SK-N-SH (cell line): Measurements from ENCODE around the gene PXDC1. TPM values are rescaled to one million over a fixed set of nuclear protein-coding genes. Genes with fewer than 3 reads are reported as not detected.

Source experiments
- CTCF ChIA-PET: fragments of 300-600, 350-600 bp; formaldehyde crosslinking; extraction: SDS; loops from one replicate; lab custom pipeline; 2021; lab: Yijun Ruan, JAX
- POLR2A ChIA-PET: fragments of 350-600 bp; sonication (Branson Sonifier 250); formaldehyde crosslinking; extraction: SDS; loops from one replicate; lab custom pipeline; 2020; ENCODE audit warnings: antibody characterized with exemption, inconsistent platforms; lab: Yijun Ruan, JAX
- DNase-seq: peaks from one replicate; pipeline ENCODE4 v3.0.0; 2012
- H2AFZ ChIP-seq: fragments of 200-600 bp; sonication (generic); 2 replicates; pipeline ENCODE4 v1.8.1; 2016; ENCODE audit warnings: antibody characterized with exemption, mild to moderate bottlenecking, low read depth
- H3F3A ChIP-seq: fragments of 200-600 bp; sonication (generic); replicated peaks from 2 replicates; pipeline ENCODE3; 2016; ENCODE audit warnings: antibody characterized with exemption, mild to moderate bottlenecking; ENCODE audit not compliant: insufficient read depth
- H3K27ac ChIP-seq, 2 experiments: fragments of 200-500 bp in 1 of 2; fragments of 200-600 bp in 1 of 2; sonication (Bioruptor generic) in 1 of 2; sonication (generic), shearing (Covaris generic) in 1 of 2; 2 replicates each; pipeline versions ENCODE4 v1.5.1 to v1.6.1; 2014 to 2016; ENCODE audit warnings: low read depth in 2 of 2, inconsistent platforms in 1 of 2, low read length in 1 of 2, mild to moderate bottlenecking in 1 of 2, mixed read lengths in 1 of 2
- H3K27me3 ChIP-seq: fragments of 200-600 bp; sonication (generic), shearing (Covaris generic); 2 replicates; pipeline ENCODE4 v1.6.1; 2016; ENCODE audit warnings: mixed run types; ENCODE audit not compliant: insufficient read depth
- H3K36me3 ChIP-seq, 2 experiments: fragments of 200-500 bp in 1 of 2; fragments of 200-600 bp in 1 of 2; sonication (Bioruptor generic) in 1 of 2; sonication (generic) in 1 of 2; replicated peaks in 1 of 2; 2 replicates each; pipeline versions ENCODE3 to v1.5.1; 2014 to 2016; ENCODE audit warnings: low read length in 1 of 2, mild to moderate bottlenecking in 1 of 2; ENCODE audit not compliant: insufficient read depth in 2 of 2, control insufficient read depth in 1 of 2
- H3K4me1 ChIP-seq, 2 experiments: fragments of 200-500 bp in 1 of 2; fragments of 200-600 bp in 1 of 2; sonication (Bioruptor generic) in 1 of 2; sonication (generic), shearing (Covaris generic) in 1 of 2; 2 replicates each; pipeline versions ENCODE4 v1.5.1 to v1.6.1; 2014 to 2016; ENCODE audit warnings: low read depth in 1 of 2, low read length in 1 of 2, mixed run types in 1 of 2; ENCODE audit not compliant: insufficient read depth in 2 of 2, control insufficient read depth in 1 of 2
- H3K4me2 ChIP-seq: fragments of 200-600 bp; sonication (generic), shearing (Covaris generic); 2 replicates; pipeline ENCODE4 v1.6.1; 2017; ENCODE audit warnings: mixed run types
- H3K4me3 ChIP-seq, 2 experiments: fragments of 200-500 bp in 1 of 2; fragments of 200-600 bp in 1 of 2; sonication (Bioruptor generic) in 1 of 2; sonication (generic), shearing (Covaris generic) in 1 of 2; 2 replicates each; pipeline versions ENCODE4 v1.5.1 to v1.8.1; 2014 to 2016; ENCODE audit warnings: low read depth in 2 of 2, inconsistent platforms in 1 of 2, low read length in 1 of 2, mild to moderate bottlenecking in 1 of 2, mixed read lengths in 1 of 2, moderate library complexity in 1 of 2
- H3K79me2 ChIP-seq: fragments of 200-600 bp; sonication (generic); 2 replicates; pipeline ENCODE4 v1.8.1; 2017; ENCODE audit warnings: mild to moderate bottlenecking; ENCODE audit not compliant: insufficient read depth
- H3K9ac ChIP-seq: fragments of 200-600 bp; sonication (generic); 2 replicates; pipeline ENCODE4 v1.6.1; 2017; ENCODE audit warnings: mixed run types
- H3K9me2 ChIP-seq: fragments of 200-600 bp; sonication (generic); 2 replicates; pipeline ENCODE4 v1.6.1; 2017; ENCODE audit warnings: mixed run types
- H3K9me3 ChIP-seq: fragments of 200-600 bp; sonication (generic); 2 replicates; pipeline ENCODE4 v1.6.1; 2017; ENCODE audit warnings: mixed run types, mild to moderate bottlenecking, moderate library complexity
- H4K20me1 ChIP-seq: fragments of 200-600 bp; sonication (generic); 2 replicates; pipeline ENCODE4 v1.6.1; 2017; ENCODE audit warnings: mild to moderate bottlenecking, mixed run types; ENCODE audit not compliant: insufficient read depth
- CHD2 ChIP-seq: fragments of 150-350 bp; IDR thresholded peaks from 2 replicates; pipeline ENCODE4 v1.6.1; 2018; ENCODE audit warnings: low read length; ENCODE audit not compliant: partially characterized antibody
- EP300 ChIP-seq, 2 experiments: IDR thresholded peaks; 2 replicates each; pipeline versions ENCODE4 v1.4.0 to v1.6.1; 2012; ENCODE audit warnings: borderline replicate concordance in 1 of 2, low read depth in 1 of 2, low read length in 1 of 2
- EZH2phosphoT487 ChIP-seq: fragments of 200-600 bp; sonication (generic); IDR thresholded peaks from 2 replicates; pipeline ENCODE4 v1.6.1; 2017; ENCODE audit warnings: low read depth, mixed run types, mild to moderate bottlenecking, antibody characterized with exemption, moderate library complexity, borderline replicate concordance
- FOXJ3 ChIP-seq: sonication (generic); formaldehyde crosslinking; IDR thresholded peaks from 2 replicates; pipeline ENCODE4 v1.5.1; 2020; ENCODE audit warnings: mild to moderate bottlenecking, missing genetic modification reagents
- GATA2 ChIP-seq: sonication (generic); formaldehyde crosslinking; IDR thresholded peaks from 2 replicates; pipeline ENCODE4 v1.5.0; 2020; ENCODE audit warnings: mild to moderate bottlenecking, missing genetic modification reagents
- JUND ChIP-seq: IDR thresholded peaks from 2 replicates; pipeline ENCODE4 v1.4.0; 2012
- MXI1 ChIP-seq: IDR thresholded peaks from 2 replicates; pipeline ENCODE4 v1.6.1; 2012; ENCODE audit warnings: mild to moderate bottlenecking, low read depth, low read length, improper control_type of control experiment
- NFIC ChIP-seq: IDR thresholded peaks from 2 replicates; pipeline ENCODE4 v1.4.0; 2012; ENCODE audit warnings: borderline replicate concordance
- POLR2AphosphoS5 ChIP-seq: IDR thresholded peaks from 2 replicates; pipeline ENCODE4 v1.6.1; 2012; ENCODE audit warnings: low read depth, low read length
- RAD21 ChIP-seq: IDR thresholded peaks from 2 replicates; pipeline ENCODE4 v1.6.1; 2012; ENCODE audit warnings: mild to moderate bottlenecking, low read length
- RCOR1 ChIP-seq: fragments of 150-350 bp; IDR thresholded peaks from 2 replicates; pipeline ENCODE4 v1.6.1; 2017; ENCODE audit warnings: antibody characterized with exemption, low read length
- TEAD4 ChIP-seq: IDR thresholded peaks from 2 replicates; pipeline ENCODE4 v1.4.0; 2012; ENCODE audit warnings: mild to moderate bottlenecking, borderline replicate concordance; ENCODE audit not compliant: insufficient read depth
- YY1 ChIP-seq: IDR thresholded peaks from 2 replicates; pipeline ENCODE4 v1.4.0; 2012; ENCODE audit warnings: low read depth, mild to moderate bottlenecking
- WGBS: methylation state at CpG from one replicate; pipeline ENCODE4 v1.1.6; 2017; ENCODE audit warnings: low lambda C conversion rate; 5-methylcytosine and 5-hydroxymethylcytosine counted together
- polyA plus RNA-seq, 3 experiments: library from polyadenylated mRNA; depleted of rRNA; stranded (reverse); fragments of >200 nt; gene quantifications; 2 replicates each; pipeline ENCODE4 v1.2.3, GENCODE V29; 2012
- TF ChIP-seq, protein P1 (sequence below): fragments of 150-350 bp; IDR thresholded peaks from 2 replicates; pipeline ENCODE4 v1.6.1; 2017; ENCODE audit warnings: antibody characterized with exemption, low read length, low read depth, borderline replicate concordance
- TF ChIP-seq, protein P2 (sequence below): IDR thresholded peaks from 2 replicates; pipeline ENCODE4 v1.4.0; 2012; ENCODE audit warnings: low read depth, borderline replicate concordance
- TF ChIP-seq, protein P3 (sequence below): fragments of 150-350 bp; IDR thresholded peaks from 2 replicates; pipeline ENCODE4 v1.6.1; 2016; ENCODE audit warnings: mild to moderate bottlenecking, low read depth, low read length
- TF ChIP-seq, protein P4 (sequence below): fragments of 200-600 bp; sonication (generic); IDR thresholded peaks from 2 replicates; pipeline ENCODE4 v1.6.1; 2017; ENCODE audit warnings: antibody characterized with exemption, mild to moderate bottlenecking, moderate library complexity
- TF ChIP-seq, protein P5 (sequence below): IDR thresholded peaks from 2 replicates; pipeline ENCODE4 v1.4.0; 2012; ENCODE audit warnings: low read depth

Gene PXDC1
- polyA plus RNA-seq, 1 of the 3 experiments (the other 2 are of a cell fraction): 14.1 TPM

DNA sequence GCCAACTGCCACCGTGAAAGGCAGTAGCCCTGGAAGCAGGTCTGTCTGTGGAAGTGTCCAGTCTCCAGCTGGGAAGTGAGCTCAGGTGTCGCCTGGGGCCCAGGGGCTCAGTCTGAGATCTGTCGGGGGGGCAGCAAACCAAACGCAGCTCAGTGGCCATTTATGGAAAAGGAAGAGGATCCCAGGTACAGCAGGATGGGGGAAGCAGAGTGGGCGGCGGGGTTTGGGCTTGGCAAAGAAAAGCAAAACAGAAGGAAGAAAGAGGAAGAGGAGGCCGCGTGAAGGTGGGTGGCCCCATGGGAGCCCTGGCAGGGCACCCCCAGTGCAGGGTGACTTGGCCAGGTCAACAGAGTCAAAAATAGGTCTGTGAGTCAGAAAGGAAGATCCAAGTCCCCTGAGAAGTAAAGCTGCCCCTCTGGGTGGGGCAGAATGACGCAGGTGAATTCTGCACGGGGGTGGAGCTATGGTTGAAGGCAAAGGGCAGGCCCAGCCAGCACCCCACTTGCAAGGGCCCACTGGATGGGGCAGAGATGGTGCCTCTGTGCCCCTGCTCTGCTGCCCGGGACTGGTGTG, 5.3 kb downstream of the PXDC1 start:
- H2AFZ ChIP-seq: no peak overlapping the region
- TF ChIP-seq EP300 (IDR thresholded peaks at IDR 0.05; ENCODE audit: borderline replicate concordance in 1 of 2, low read depth in 1 of 2, low read length in 1 of 2): no peak
- TF ChIP-seq FOXJ3 (CRISPR knock-in tag): no peak
- no peak for TF ChIP-seq RCOR1
- no peak for TF ChIP-seq POLR2AphosphoS5
- TF ChIP-seq, protein P1, sequence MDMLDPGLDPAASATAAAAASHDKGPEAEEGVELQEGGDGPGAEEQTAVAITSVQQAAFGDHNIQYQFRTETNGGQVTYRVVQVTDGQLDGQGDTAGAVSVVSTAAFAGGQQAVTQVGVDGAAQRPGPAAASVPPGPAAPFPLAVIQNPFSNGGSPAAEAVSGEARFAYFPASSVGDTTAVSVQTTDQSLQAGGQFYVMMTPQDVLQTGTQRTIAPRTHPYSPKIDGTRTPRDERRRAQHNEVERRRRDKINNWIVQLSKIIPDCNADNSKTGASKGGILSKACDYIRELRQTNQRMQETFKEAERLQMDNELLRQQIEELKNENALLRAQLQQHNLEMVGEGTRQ: no peak
- no peak for TF ChIP-seq GATA2
- TF ChIP-seq CHD2: no peak
- no peak for TF ChIP-seq RAD21
- TF ChIP-seq, protein P2, sequence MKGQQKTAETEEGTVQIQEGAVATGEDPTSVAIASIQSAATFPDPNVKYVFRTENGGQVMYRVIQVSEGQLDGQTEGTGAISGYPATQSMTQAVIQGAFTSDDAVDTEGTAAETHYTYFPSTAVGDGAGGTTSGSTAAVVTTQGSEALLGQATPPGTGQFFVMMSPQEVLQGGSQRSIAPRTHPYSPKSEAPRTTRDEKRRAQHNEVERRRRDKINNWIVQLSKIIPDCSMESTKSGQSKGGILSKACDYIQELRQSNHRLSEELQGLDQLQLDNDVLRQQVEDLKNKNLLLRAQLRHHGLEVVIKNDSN: no peak
- TF ChIP-seq, protein P3, sequence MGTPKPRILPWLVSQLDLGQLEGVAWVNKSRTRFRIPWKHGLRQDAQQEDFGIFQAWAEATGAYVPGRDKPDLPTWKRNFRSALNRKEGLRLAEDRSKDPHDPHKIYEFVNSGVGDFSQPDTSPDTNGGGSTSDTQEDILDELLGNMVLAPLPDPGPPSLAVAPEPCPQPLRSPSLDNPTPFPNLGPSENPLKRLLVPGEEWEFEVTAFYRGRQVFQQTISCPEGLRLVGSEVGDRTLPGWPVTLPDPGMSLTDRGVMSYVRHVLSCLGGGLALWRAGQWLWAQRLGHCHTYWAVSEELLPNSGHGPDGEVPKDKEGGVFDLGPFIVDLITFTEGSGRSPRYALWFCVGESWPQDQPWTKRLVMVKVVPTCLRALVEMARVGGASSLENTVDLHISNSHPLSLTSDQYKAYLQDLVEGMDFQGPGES: no peak
- TF ChIP-seq, all 33 proteins: peak for 0
- peaks cover 6 to 25% of the 10 kb centered on the region in 2 experiments for H3K36me3 ChIP-seq
- H3K9me2 ChIP-seq: no peaks in the 10 kb centered on the region
- peak overlapping the region; percentile 99; the same call in 1 of the 2 replicates for H3K4me2 ChIP-seq
- peaks cover 13 to 32% of the 10 kb centered on the region in 2 experiments; a peak in 3 of 4 replicates for H3K4me1 ChIP-seq
- no peak for DNase-seq
- peaks cover 88% of the 10 kb centered on the region for H4K20me1 ChIP-seq
- H3K27me3 ChIP-seq: no peaks in the 10 kb centered on the region
- peaks cover 36% of the 10 kb centered on the region for H3F3A ChIP-seq
- H3K9ac ChIP-seq: no peak overlapping the region
- H3K79me2 ChIP-seq: peaks cover 100% of the 10 kb centered on the region
- ChIA-PET POLR2A (no interaction called here), CTCF (interaction anchor here (0.9 to 8.5 kb wide), 11 partner anchors 9 to 409 kb away, joined by 3 to 88 read pairs (median 4); partner anchors contain the start of gene FAM50B)
- 91% methylated on average over 11 of the region's 11 CpGs for WGBS
- no peak overlapping the region for H3K4me3 ChIP-seq
- no peak overlapping the region for H3K27ac ChIP-seq
- no peaks in the 10 kb centered on the region for H3K9me3 ChIP-seq

DNA sequence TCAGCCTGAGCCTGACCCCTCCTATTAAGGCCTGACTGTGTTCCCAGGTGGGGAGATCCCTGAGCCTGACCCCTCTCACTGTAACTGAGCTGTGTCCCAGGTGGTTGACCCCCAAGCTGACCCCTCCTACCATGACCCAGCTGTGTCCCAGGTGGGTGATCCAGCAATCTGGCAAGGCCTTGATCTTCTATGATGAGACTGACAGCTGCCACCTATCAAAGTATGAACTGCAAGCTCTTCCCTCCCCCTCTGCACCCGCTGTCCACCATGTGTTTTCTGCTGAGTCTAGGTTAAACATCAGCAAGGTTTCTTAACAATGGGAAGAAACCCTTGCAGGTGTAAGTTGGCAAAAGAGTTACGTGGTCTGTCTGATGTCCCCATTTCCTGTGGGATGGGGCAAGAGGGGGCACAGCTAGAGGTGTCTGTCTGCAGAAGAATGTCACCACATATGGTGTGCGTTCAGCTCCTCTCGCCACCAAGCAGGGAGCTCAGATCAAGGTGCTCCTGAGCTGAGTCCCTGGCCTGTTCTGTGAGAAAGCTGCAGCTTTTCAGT, 5.9 kb downstream of the PXDC1 start:
- Histone ChIP-seq H2AFZ (no peak overlapping the region), H3K27me3 (no peaks in the 10 kb centered on the region), H3K9ac (no peak overlapping the region), H3K79me2 (peaks cover 100% of the 10 kb centered on the region)
- CTCF ChIA-PET: interaction anchor here (1.0 to 8.5 kb wide), 10 partner anchors 9 to 410 kb away, joined by 3 to 88 read pairs (median 4); partner anchors contain the start of gene FAM50B
- POLR2A ChIA-PET: no interaction called here
- TF ChIP-seq TEAD4 (no peak), YY1 (no peak), JUND (no peak), NFIC (no peak), EZH2phosphoT487 (no peak), MXI1 (no peak), POLR2AphosphoS5 (no peak), EP300 (IDR thresholded peaks at IDR 0.05; ENCODE audit: borderline replicate concordance in 1 of 2, low read depth in 1 of 2, low read length in 1 of 2) (no peak)
- TF ChIP-seq, protein P1: no peak
- TF ChIP-seq, protein P4, sequence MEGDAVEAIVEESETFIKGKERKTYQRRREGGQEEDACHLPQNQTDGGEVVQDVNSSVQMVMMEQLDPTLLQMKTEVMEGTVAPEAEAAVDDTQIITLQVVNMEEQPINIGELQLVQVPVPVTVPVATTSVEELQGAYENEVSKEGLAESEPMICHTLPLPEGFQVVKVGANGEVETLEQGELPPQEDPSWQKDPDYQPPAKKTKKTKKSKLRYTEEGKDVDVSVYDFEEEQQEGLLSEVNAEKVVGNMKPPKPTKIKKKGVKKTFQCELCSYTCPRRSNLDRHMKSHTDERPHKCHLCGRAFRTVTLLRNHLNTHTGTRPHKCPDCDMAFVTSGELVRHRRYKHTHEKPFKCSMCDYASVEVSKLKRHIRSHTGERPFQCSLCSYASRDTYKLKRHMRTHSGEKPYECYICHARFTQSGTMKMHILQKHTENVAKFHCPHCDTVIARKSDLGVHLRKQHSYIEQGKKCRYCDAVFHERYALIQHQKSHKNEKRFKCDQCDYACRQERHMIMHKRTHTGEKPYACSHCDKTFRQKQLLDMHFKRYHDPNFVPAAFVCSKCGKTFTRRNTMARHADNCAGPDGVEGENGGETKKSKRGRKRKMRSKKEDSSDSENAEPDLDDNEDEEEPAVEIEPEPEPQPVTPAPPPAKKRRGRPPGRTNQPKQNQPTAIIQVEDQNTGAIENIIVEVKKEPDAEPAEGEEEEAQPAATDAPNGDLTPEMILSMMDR: no peak
- TF ChIP-seq, protein P5, sequence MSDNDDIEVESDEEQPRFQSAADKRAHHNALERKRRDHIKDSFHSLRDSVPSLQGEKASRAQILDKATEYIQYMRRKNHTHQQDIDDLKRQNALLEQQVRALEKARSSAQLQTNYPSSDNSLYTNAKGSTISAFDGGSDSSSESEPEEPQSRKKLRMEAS: no peak
- TF ChIP-seq, all 33 proteins: peak for 0
- no peak for DNase-seq
- no peaks in the 10 kb centered on the region for H3K9me2 ChIP-seq
- no peaks in the 10 kb centered on the region for H3K9me3 ChIP-seq
- H3K36me3 ChIP-seq: peaks cover 6 to 27% of the 10 kb centered on the region in 2 experiments
- H3K4me2 ChIP-seq: 0 out of 2 replicates have a peak overlapping the region, but pooled peaks have one; percentile 99
- 94% methylated on average over 4 of the region's 4 CpGs for WGBS
- H3F3A ChIP-seq: peaks cover 36% of the 10 kb centered on the region
- no peak overlapping the region for H3K27ac ChIP-seq
- H4K20me1 ChIP-seq: peaks cover 94% of the 10 kb centered on the region
- H3K4me3 ChIP-seq: no peak overlapping the region
- peaks cover 11 to 32% of the 10 kb centered on the region in 2 experiments; a peak in 3 of 4 replicates for H3K4me1 ChIP-seq
